ENCODE results near the gene ROR2.
A peak's percentile ranks its signal among the peaks of the same experiment; 100 is the strongest.

Gene ROR2

GRCh38 chr9:91849694-91850093, 100.3 kb downstream of the ROR2 start:
- no peak for ATAC-seq
- TF ChIP-seq ZNF70 (CRISPR knock-in tag; IDR thresholded peaks at IDR 0.05) (no peak), ZNF565 (CRISPR knock-in tag; conservative IDR thresholded peaks at IDR 0.05; ENCODE audit: low read depth) (no peak), ZC3H10 (CRISPR knock-in tag; IDR thresholded peaks at IDR 0.05) (no peak), RARB (CRISPR knock-in tag; IDR thresholded peaks at IDR 0.05) (no peak), ZNF8 (CRISPR knock-in tag; IDR thresholded peaks at IDR 0.05) (no peak), CSDC2 (CRISPR knock-in tag; IDR thresholded peaks at IDR 0.05) (no peak), ISL1 (CRISPR knock-in tag; IDR thresholded peaks at IDR 0.05) (no peak), GLIS3 (CRISPR knock-in tag; IDR thresholded peaks at IDR 0.05) (no peak)

GRCh38 chr9:91848146-91848545, 101.9 kb downstream of the ROR2 start:
- ATAC-seq: no peak; the same call in 2 of the 3 replicates
- TF ChIP-seq ZNF8 (CRISPR knock-in tag; IDR thresholded peaks at IDR 0.05) (0 out of 2 replicates have a peak, but pooled peaks have one; percentile 7), TSHZ2 (CRISPR knock-in tag; IDR thresholded peaks at IDR 0.05) (no peak)

GRCh38 chr9:91847581-91848091, 102.4 kb downstream of the ROR2 start:
- peak; percentile 57 for ATAC-seq
- TF ChIP-seq ISL1 (CRISPR knock-in tag; IDR thresholded peaks at IDR 0.05) (peak; percentile 10; the same call in 1 of the 2 replicates), ZFP3 (CRISPR knock-in tag; IDR thresholded peaks at IDR 0.05) (0 out of 2 replicates have a peak, but pooled peaks have one; percentile 45), CREB5 (CRISPR knock-in tag; IDR thresholded peaks at IDR 0.05; ENCODE audit: low read depth) (no peak)

- no peak for ATAC-seq
Observed at GRCh38 chr9:91845879-91846278, 104.1 kb downstream of the ROR2 start.

More at GRCh38 chr9:91845879-91846278, 104.1 kb downstream of the ROR2 start:
- TF ChIP-seq ZNF8 (CRISPR knock-in tag; IDR thresholded peaks at IDR 0.05) (no peak), TOX (CRISPR knock-in tag; IDR thresholded peaks at IDR 0.05; ENCODE audit: borderline replicate concordance) (no peak), PPARA (CRISPR knock-in tag; IDR thresholded peaks at IDR 0.05; ENCODE audit: borderline replicate concordance) (no peak), ZC3H10 (CRISPR knock-in tag; IDR thresholded peaks at IDR 0.05) (no peak), TSHZ2 (CRISPR knock-in tag; IDR thresholded peaks at IDR 0.05) (no peak), ESRRG (CRISPR knock-in tag; IDR thresholded peaks at IDR 0.05) (no peak), CSRNP3 (CRISPR knock-in tag; IDR thresholded peaks at IDR 0.05) (no peak), CREB5 (CRISPR knock-in tag; IDR thresholded peaks at IDR 0.05; ENCODE audit: low read depth) (no peak), OSR1 (CRISPR knock-in tag; IDR thresholded peaks at IDR 0.05) (no peak), TCF4 (CRISPR knock-in tag; IDR thresholded peaks at IDR 0.05; ENCODE audit: borderline replicate concordance) (no peak), ARNTL (CRISPR knock-in tag; IDR thresholded peaks at IDR 0.05; ENCODE audit: borderline replicate concordance, low read depth) (no peak), ZNF565 (CRISPR knock-in tag; conservative IDR thresholded peaks at IDR 0.05; ENCODE audit: low read depth) (no peak), BACH2 (CRISPR knock-in tag; IDR thresholded peaks at IDR 0.05; ENCODE audit: borderline replicate concordance) (no peak), ZFP3 (CRISPR knock-in tag; IDR thresholded peaks at IDR 0.05) (no peak)

All from SK-N-SH treated with all-trans-retinoic acid at 6 μM for 48 hours (cell line).